NT2/D1 (cell line): ENCODE data around the gene GDPD2.

Experiments used
- YY1 ChIP-seq: IDR thresholded peaks from 2 replicates; pipeline ENCODE4 v1.6.1; 2011; ENCODE audit not compliant: insufficient read length, insufficient read depth
- ZNF274 ChIP-seq: IDR thresholded peaks from 2 replicates; pipeline ENCODE4 v1.6.1; 2011; ENCODE audit warnings: mild to moderate bottlenecking, low read depth, low read length

DNA sequence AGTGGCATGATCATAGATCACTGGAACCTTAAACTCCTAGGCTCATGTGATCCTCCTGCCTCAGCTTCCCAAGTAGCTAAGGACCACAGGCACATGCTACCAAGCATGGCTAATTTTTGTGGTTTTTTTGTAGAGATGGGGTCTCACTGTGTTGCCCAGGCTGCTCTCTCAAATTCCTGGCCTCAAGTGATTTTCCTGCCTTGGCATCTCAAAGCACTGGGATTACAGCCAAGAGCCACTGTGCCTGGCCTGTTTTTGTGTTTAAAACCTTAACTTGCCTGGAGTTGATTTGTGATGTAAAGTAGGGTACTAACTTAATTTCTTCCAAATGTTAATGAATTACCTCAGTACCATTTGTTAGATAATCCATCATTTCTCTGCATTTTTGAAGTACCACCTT is 43.9 kb downstream of the GDPD2 start:
- TF ChIP-seq YY1 = no peak
- TF ChIP-seq ZNF274 = no peak
